AG09309 (cell line): ENCODE results near the gene CEMIP.

Source experiments
- DNase-seq: peaks from one replicate; pipeline ENCODE4 v3.0.0-alpha.2; 2010; ENCODE audit warnings: low read depth
- H3K4me3 ChIP-seq: 2 replicates; pipeline ENCODE4 v1.5.1; 2011; ENCODE audit warnings: mild to moderate bottlenecking, low read depth, low read length, moderate library complexity; ENCODE audit not compliant: control insufficient read depth
- TF ChIP-seq, protein P1 (sequence below): IDR thresholded peaks from 2 replicates; pipeline ENCODE4 v1.5.1; 2011; ENCODE audit warnings: mild to moderate bottlenecking, low read depth, low read length, inconsistent platforms; ENCODE audit not compliant: insufficient read depth, control insufficient read depth; ENCODE audit errors: missing control alignments

The CEMIP gene

DNA sequence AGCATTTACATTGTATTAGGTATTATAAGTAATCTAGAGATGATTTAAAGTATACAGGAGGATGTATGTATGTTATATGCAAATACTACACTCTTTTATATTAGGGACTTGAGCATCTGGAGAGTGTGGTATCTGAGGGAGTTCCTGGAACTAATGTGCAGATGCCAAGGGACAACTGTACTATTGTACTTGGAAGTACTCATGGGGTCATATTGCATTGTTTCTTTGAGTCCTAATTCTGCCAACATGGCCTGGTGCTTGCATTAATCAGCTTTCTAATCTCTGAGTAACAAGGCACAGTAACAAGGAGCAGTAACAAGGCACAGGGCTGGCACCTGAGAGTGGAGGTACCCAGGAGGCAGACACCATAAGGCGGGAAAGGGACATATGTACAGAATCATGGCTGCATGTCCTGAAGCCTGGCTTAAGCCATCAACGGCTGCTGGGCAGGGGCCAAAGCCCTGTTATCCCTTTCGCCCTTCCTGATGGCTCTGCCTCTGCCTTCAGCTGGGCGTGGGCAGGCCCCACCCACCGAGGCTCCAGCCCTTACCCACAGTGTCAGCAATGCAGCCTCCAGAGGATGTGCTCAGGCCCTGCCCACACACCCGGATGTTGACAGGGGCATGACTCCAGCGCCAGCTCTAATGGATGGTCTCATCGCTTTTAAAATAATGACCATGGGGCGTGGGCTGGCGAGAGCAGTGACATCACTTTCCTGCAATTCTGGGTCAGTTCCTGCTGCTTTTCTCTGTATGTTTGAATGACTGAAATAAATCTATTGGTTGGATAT is 22.9 kb downstream of the CEMIP start:
- TF ChIP-seq, protein P1, sequence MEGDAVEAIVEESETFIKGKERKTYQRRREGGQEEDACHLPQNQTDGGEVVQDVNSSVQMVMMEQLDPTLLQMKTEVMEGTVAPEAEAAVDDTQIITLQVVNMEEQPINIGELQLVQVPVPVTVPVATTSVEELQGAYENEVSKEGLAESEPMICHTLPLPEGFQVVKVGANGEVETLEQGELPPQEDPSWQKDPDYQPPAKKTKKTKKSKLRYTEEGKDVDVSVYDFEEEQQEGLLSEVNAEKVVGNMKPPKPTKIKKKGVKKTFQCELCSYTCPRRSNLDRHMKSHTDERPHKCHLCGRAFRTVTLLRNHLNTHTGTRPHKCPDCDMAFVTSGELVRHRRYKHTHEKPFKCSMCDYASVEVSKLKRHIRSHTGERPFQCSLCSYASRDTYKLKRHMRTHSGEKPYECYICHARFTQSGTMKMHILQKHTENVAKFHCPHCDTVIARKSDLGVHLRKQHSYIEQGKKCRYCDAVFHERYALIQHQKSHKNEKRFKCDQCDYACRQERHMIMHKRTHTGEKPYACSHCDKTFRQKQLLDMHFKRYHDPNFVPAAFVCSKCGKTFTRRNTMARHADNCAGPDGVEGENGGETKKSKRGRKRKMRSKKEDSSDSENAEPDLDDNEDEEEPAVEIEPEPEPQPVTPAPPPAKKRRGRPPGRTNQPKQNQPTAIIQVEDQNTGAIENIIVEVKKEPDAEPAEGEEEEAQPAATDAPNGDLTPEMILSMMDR: no peak
- H3K4me3 ChIP-seq: no peak overlapping the region
- DNase-seq: no peak

DNA sequence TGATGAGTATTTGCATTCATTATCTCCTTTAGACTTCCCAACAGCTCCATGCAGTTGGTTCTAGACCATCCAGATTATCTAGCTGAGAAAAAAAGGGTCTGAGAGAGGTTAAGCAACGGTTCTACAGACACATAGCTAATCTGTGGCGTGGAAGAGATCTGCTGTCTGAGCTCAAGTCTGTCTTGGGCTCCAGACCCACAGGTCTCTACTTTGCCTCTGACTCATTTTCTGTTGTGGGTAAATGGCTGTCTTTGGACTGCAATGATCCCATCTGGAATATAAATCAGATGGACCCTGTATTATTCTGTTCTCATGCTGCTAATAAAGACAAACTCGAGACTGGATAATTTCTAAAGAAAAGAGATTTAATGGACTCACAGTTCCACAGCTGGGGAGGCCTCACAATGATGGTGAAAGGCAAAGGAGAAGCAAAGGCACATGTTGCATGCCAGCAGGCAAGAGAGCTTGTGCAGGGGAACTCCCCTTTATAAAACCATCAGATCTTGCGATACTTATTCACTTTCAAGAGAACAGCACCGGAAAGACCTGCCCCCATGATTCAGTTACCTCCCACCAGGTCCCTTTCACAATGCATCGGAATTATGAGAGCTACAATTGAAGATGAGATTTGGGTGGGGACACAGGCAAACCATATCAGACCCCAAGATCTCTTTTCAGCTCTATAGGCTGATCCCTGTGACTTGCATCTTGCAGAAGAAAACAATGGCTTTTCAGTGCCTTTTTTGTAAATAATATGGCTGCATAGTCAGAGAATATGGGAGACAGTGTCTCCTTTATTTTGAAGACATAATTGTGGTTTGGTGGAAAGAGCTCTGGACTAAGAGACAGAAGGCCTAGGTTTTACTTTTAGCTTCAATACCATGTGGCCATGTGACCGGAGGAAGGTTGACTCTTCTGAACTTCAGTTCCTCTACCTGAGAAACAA is 24.7 kb downstream of the CEMIP start:
- H3K4me3 ChIP-seq: no peak overlapping the region
- no peak for DNase-seq
- TF ChIP-seq, protein P1: no peak

DNA sequence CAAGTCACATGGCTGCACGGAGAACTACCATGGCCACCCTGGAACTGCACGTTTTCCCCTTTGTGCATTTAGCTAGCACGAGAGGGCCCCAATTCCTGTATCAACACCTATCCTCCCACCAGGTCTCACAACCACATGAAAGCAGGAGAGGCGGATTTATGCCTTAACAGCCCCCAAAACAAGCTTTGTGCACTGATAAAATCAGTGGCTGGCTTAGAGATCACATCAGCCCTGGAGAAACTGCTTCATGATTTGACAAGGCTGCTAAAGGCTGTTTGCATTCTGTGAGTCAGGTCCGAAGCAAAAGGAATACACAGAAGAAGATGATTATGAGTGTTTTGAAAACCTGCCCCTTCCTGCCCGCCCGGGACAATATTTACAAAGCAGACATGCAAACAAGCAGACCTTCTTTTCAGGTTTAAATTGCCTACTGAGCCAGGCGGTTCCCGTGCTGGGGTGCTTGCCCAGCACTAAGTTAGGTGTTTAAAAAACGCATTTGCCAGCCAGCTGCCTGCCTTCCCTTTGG is 25.9 kb downstream of the CEMIP start:
- no peak for DNase-seq
- H3K4me3 ChIP-seq: no peak overlapping the region
- TF ChIP-seq, protein P1: no peak

DNA sequence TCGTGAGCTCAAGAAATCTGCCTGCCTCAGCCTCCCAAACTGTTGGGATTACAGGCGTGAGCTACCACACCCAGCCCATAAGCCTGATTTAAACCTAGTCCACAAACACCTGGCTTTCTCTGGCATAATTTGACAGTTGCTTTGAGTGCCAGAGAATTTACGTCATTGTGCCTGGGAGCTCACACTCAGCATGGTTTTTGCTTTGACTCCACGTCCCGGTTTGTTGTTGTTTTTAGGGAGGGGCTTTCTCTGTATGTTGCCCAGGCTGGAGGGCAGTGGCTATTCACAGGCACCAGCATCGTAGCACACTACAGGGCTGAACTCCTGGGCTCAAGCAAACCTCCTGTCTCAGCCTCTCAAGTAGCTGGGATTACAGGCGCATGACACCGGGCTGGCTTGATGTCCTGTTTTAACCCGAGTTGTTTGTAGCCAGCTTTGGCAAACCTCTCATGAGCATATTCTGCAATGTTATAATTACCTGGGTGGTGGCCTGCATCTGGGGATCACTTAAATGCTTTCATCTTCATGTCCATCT is 32.7 kb downstream of the CEMIP start:
- no peak for DNase-seq
- TF ChIP-seq, protein P1: no peak
- no peak overlapping the region for H3K4me3 ChIP-seq

DNA sequence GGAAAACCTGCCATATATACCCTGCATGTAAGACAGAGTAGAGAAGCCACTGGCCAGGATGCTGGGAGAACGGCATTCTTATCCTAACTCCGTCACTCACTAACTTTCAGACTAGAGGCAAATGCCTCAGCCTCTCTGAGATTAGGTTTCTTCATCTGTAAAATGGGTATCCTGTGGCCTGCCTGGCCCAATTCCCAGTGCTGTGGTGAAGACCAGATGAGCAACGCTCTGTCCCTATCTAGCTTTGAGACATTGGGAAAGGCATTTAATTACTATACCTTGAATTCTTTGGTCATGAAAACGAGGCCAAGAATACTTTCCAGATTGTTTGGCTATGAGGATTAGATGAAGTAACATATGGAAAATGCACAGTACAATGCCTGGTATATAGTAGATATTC is 35.9 kb downstream of the CEMIP start:
- H3K4me3 ChIP-seq: no peak overlapping the region
- TF ChIP-seq, protein P1: no peak
- no peak for DNase-seq

DNA sequence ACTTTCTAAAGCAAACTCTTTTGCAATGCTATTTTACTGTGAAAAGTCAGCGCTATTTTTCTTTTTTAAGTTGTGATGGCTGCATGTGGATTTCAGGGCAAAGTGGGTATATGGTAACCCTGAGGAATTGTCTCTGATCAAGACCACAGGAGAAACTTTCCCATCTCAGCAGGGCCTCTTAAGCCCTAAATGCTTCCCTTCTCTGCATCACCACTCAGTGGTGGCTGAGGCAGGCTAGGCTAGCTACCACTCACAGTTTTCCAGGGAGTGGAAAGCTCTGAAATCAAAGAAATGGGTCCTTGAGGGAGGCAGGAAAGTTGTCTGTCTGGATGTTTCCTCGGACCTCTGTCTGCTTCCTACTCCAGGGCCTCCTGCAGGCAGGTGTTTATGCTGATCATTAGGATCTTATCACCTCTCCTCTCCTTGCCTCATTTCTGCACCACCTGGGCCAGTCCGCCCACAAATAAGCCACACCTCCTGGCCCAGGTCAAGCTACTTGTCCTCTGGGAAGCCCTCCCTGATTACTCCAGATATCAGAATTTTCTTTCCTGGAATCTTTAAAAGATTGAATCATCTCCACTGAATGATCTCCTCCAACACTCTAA is 37.0 kb downstream of the CEMIP start:
- H3K4me3 ChIP-seq: no peak overlapping the region
- TF ChIP-seq, protein P1: no peak
- no peak for DNase-seq
